ENCODE measurements around the gene EGFR.

The EGFR gene

GRCh38 chr7:55249332-55249731 is 230.5 kb downstream of the EGFR start:
- Histone ChIP-seq H3K9ac (ENCODE audit: low read length) (no peak overlapping the region), H3K27ac (ENCODE audit: low read depth, low read length) (no peak overlapping the region), H3K36me3 (ENCODE audit: low read length) (no peaks in the 10 kb centered on the region), H2AFZ (ENCODE audit: low read depth, low read length, severe bottlenecking) (no peak overlapping the region), H4K20me1 (ENCODE audit: low read depth, low read length) (no peaks in the 10 kb centered on the region), H3K27me3 (ENCODE audit: low read length) (no peaks in the 10 kb centered on the region), H3K4me2 (ENCODE audit: low read depth, low read length, poor library complexity, severe bottlenecking) (no peak overlapping the region), H3K9me3 (ENCODE audit: insufficient read depth, low read length) (no peaks in the 10 kb centered on the region), H3K9me2 (replicated peaks; ENCODE audit: insufficient read depth, low read length) (no peaks in the 10 kb centered on the region), H3K4me3 (ENCODE audit: insufficient read depth, low read length, poor library complexity, severe bottlenecking) (no peak overlapping the region), H3K79me2 (ENCODE audit: insufficient read depth, low read length) (no peaks in the 10 kb centered on the region), H3F3A (ENCODE audit: insufficient read depth) (no peaks in the 10 kb centered on the region)
- no peak for TF ChIP-seq EZH2phosphoT487 (conservative IDR thresholded peaks at IDR 0.05; ENCODE audit: low read length)
- TF ChIP-seq, protein P1, sequence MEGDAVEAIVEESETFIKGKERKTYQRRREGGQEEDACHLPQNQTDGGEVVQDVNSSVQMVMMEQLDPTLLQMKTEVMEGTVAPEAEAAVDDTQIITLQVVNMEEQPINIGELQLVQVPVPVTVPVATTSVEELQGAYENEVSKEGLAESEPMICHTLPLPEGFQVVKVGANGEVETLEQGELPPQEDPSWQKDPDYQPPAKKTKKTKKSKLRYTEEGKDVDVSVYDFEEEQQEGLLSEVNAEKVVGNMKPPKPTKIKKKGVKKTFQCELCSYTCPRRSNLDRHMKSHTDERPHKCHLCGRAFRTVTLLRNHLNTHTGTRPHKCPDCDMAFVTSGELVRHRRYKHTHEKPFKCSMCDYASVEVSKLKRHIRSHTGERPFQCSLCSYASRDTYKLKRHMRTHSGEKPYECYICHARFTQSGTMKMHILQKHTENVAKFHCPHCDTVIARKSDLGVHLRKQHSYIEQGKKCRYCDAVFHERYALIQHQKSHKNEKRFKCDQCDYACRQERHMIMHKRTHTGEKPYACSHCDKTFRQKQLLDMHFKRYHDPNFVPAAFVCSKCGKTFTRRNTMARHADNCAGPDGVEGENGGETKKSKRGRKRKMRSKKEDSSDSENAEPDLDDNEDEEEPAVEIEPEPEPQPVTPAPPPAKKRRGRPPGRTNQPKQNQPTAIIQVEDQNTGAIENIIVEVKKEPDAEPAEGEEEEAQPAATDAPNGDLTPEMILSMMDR (IDR thresholded peaks at IDR 0.05; ENCODE audit: insufficient read depth, low read length, poor library complexity, severe bottlenecking): no peak

DNA sequence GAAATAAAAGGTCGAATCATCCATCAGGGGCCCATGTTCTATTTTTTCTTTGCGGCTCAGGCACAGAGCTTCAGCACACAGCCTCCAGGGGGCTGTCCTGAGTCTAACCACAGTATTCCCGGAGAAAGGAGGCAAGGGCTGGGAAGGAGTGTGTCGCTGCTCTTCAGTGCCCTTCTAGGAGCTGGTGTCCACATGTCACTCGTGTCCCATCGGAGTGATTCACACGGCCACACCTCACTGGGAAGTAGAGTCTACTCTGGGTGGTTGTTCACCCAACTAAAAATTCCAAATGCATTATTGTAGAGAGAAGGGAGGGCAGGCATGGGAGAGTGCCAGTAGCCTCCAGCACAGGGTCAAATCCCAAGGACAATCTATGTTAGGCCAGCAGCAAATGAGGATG is 231.5 kb downstream of the EGFR start:
- TF ChIP-seq, protein P1 (IDR thresholded peaks at IDR 0.05; ENCODE audit: insufficient read depth, low read length, poor library complexity, severe bottlenecking): peak; percentile 27
- no peak for TF ChIP-seq EZH2phosphoT487 (conservative IDR thresholded peaks at IDR 0.05; ENCODE audit: low read length)
- no peaks in the 10 kb centered on the region for H3F3A ChIP-seq (ENCODE audit: insufficient read depth)
- H3K27ac ChIP-seq (ENCODE audit: low read depth, low read length): no peak overlapping the region
- H4K20me1 ChIP-seq (ENCODE audit: low read depth, low read length): no peaks in the 10 kb centered on the region
- no peaks in the 10 kb centered on the region for H3K36me3 ChIP-seq (ENCODE audit: low read length)
- no peak overlapping the region for H3K4me2 ChIP-seq (ENCODE audit: low read depth, low read length, poor library complexity, severe bottlenecking)
- no peaks in the 10 kb centered on the region for H3K79me2 ChIP-seq (ENCODE audit: insufficient read depth, low read length)
- H3K9me2 ChIP-seq (replicated peaks; ENCODE audit: insufficient read depth, low read length): no peaks in the 10 kb centered on the region
- H3K4me3 ChIP-seq (ENCODE audit: insufficient read depth, low read length, poor library complexity, severe bottlenecking): no peak overlapping the region
- no peaks in the 10 kb centered on the region for H3K9me3 ChIP-seq (ENCODE audit: insufficient read depth, low read length)
- no peak overlapping the region for H3K9ac ChIP-seq (ENCODE audit: low read length)
- H2AFZ ChIP-seq (ENCODE audit: low read depth, low read length, severe bottlenecking): no peak overlapping the region
- H3K27me3 ChIP-seq (ENCODE audit: low read length): no peaks in the 10 kb centered on the region

DNA sequence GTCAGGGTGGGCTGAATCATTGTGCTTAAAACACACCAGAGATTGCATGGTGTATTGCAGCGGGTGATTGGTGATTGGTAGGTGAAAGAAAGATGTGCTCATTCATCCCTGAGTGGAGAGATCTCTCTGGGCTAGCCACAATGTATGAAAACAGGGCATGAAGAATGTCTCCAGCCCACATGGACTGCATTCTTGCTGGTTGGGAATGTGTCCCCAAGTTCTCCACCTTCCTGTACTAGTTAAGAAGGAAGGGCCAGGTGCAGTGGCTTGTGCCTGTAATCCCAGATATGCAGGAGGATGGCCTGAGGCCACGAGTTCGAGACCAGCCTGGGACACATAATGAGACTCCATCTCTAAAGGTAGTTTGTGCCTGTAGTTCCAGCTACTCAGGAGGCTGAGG is 232.5 kb downstream of the EGFR start:
- no peaks in the 10 kb centered on the region for H4K20me1 ChIP-seq (ENCODE audit: low read depth, low read length)
- no peaks in the 10 kb centered on the region for H3F3A ChIP-seq (ENCODE audit: insufficient read depth)
- H3K9me3 ChIP-seq (ENCODE audit: insufficient read depth, low read length): no peaks in the 10 kb centered on the region
- no peaks in the 10 kb centered on the region for H3K27me3 ChIP-seq (ENCODE audit: low read length)
- H3K9me2 ChIP-seq (replicated peaks; ENCODE audit: insufficient read depth, low read length): no peaks in the 10 kb centered on the region
- H3K79me2 ChIP-seq (ENCODE audit: insufficient read depth, low read length): no peaks in the 10 kb centered on the region
- H3K36me3 ChIP-seq (ENCODE audit: low read length): no peaks in the 10 kb centered on the region
- no peak overlapping the region for H2AFZ ChIP-seq (ENCODE audit: low read depth, low read length, severe bottlenecking)
- no peak overlapping the region for H3K4me3 ChIP-seq (ENCODE audit: insufficient read depth, low read length, poor library complexity, severe bottlenecking)
- H3K9ac ChIP-seq (ENCODE audit: low read length): no peak overlapping the region
- no peak overlapping the region for H3K27ac ChIP-seq (ENCODE audit: low read depth, low read length)
- no peak overlapping the region for H3K4me2 ChIP-seq (ENCODE audit: low read depth, low read length, poor library complexity, severe bottlenecking)
- TF ChIP-seq EZH2phosphoT487 (conservative IDR thresholded peaks at IDR 0.05; ENCODE audit: low read length): no peak
- TF ChIP-seq, protein P1 (IDR thresholded peaks at IDR 0.05; ENCODE audit: insufficient read depth, low read length, poor library complexity, severe bottlenecking): no peak
